Urinary bladder (tissue), 4 donors: ENCODE measurements around the gene FOXP1. TPM values are rescaled to one million over a fixed set of nuclear protein-coding genes. Genes with fewer than 3 reads are reported as not detected.

Experiments
- DNase-seq: peaks from one replicate; pipeline ENCODE4 v3.0.0-alpha.2; 2015; ENCODE audit errors: extremely low spot score
- H3K27ac ChIP-seq: one replicate; pipeline ENCODE4 v1.5.1; 2013; ENCODE audit warnings: low read depth, mild to moderate bottlenecking, moderate library complexity
- H3K36me3 ChIP-seq: one replicate; pipeline ENCODE4 v1.6.1; 2013; ENCODE audit warnings: mild to moderate bottlenecking, moderate library complexity; ENCODE audit not compliant: insufficient read depth
- H3K4me1 ChIP-seq: one replicate; pipeline ENCODE4 v1.6.1; 2013; ENCODE audit warnings: mild to moderate bottlenecking, moderate library complexity; ENCODE audit not compliant: insufficient read depth
- H3K4me3 ChIP-seq: one replicate; pipeline ENCODE4 v1.5.1; 2013; ENCODE audit warnings: low read depth, low read length
- WGBS: extraction: QIAGEN DNeasy Blood & Tissue Kit; methylation state at CpG from one replicate; pipeline ENCODE4 v1.1.7; 2013; 5-methylcytosine and 5-hydroxymethylcytosine counted together
- polyA plus RNA-seq: library from polyadenylated mRNA; stranded (reverse); fragments of 200-250 nt; gene quantifications from one replicate; pipeline ENCODE4 v1.2.3, GENCODE V29; 2013
- total RNA-seq: library from RNA; depleted of rRNA; stranded (reverse); fragments of >200 nt; gene quantifications from one replicate; pipeline ENCODE4 v1.2.3, GENCODE V29; 2014
- donor health status: healthy with polysubstance abuse.
- donor health status: healthy.

FOXP1 gene
- total and polyA plus RNA-seq, 2 donors, result 27.4 to 176 TPM

DNA sequence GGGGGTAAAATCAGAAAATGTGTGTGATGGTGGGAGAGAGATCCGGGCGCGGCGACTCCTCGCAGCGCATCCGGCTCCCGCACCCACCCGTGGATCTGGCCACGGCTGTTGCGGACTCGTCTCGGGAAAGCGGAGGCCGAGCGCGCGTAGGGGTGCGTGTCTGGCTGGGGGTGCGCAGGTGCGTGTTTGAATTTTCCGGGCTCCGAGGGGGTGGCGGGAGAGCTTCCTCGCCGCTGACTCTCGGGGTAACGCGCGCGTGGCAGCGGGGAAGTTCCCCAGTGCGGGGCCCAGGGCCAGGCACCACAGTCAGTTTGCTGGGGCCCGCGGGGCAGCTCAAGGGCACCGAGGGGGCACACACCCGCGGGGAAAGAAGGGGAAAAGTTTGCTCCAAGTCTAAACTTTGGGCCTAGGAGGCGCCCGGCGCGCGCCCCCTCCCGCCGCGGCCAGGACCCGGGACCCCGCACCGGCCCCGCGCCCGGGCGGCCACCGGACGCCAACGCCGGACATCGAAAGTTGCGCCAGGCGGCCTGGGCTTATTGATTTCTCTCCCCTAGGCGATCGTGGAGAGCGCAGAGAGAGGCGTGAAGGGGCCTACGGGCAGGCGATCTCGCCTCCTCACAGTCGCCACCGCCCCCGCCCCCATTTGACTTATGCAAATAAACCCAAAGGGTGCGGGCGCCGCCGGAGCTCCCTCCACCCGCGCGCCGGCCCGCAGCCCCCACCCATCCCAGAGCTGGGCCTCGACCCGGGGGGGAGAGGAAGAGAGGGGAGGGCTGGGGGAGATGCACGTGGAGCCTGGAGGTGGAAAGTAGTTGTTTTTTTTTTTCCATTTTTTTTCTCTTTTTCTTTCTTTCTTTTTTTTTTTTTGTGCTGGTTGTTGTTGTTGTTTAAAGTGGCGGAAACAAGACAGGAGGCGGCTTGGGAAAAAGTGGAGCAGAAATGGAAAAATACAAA lies 639 bp downstream of the FOXP1 start:
- WGBS, result under 1% methylated on average over 84 of the region's 84 CpGs
- H3K27ac ChIP-seq, result peak overlapping the region; percentile 94
- no peaks in the 10 kb centered on the region for H3K36me3 ChIP-seq
- no peak for DNase-seq
- H3K4me3 ChIP-seq, result peak overlapping the region; percentile 71
- no peaks in the 10 kb centered on the region for H3K4me1 ChIP-seq

DNA sequence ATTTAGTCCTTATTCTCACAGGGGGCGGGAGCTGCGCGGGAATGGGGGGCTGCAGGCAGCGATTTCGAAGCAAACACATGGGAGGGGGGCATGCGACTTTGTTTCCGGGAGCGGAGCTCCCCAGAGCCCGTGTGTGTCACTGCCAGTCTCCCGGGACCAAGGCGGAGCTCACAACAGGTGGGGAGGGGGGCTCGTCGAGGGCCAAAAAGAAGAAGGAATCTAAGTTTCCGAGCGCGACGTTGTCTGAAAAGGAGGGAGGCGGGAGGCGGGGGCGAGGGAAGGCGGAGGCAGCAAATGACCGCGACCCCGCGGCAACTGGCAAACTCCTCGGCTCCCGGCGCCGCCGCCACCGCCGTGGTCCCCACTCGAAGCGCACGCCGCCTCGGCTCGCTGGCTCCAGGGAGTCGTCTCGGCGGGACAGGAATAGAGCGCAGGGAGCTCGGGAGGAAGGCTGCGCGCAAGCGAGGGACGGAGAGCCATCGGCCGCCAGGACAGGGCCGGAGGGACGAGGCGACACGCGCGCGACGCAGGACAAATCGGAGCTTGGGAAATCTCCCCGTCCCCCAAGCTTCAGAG lies 1.4 kb downstream of the FOXP1 start:
- H3K36me3 ChIP-seq, result no peaks in the 10 kb centered on the region
- no peak for DNase-seq
- WGBS, result under 1% methylated on average over 59 of the region's 59 CpGs
- peak overlapping the region; percentile 71 for H3K4me3 ChIP-seq
- H3K27ac ChIP-seq, result peak overlapping the region; percentile 60
- no peaks in the 10 kb centered on the region for H3K4me1 ChIP-seq

GRCh38 chr3:71581457-71582035 lies 2.0 kb downstream of the FOXP1 start:
- Histone ChIP-seq H3K36me3 (no peaks in the 10 kb centered on the region), H3K4me3 (peak overlapping the region; percentile 71), H3K4me1 (no peaks in the 10 kb centered on the region), H3K27ac (peak overlapping the region; percentile 15)
- under 1% methylated on average over 53 of the region's 53 CpGs for WGBS
- no peak for DNase-seq

- Histone ChIP-seq H3K4me3 (peak overlapping the region; percentile 71), H3K36me3 (no peaks in the 10 kb centered on the region), H3K4me1 (no peaks in the 10 kb centered on the region), H3K27ac (peak overlapping the region; percentile 15)
- DNase-seq, result no peak
- WGBS, result 29% methylated on average over 17 of the region's 17 CpGs
Measured at GRCh38 chr3:71580636-71581456, 2.7 kb downstream of the FOXP1 start.

GRCh38 chr3:71579935-71580406 lies 3.6 kb downstream of the FOXP1 start:
- Histone ChIP-seq H3K27ac (no peak overlapping the region), H3K4me3 (no peak overlapping the region), H3K36me3 (no peaks in the 10 kb centered on the region), H3K4me1 (no peaks in the 10 kb centered on the region)
- DNase-seq, result no peak
- WGBS, result 52% methylated on average over 4 of the region's 4 CpGs

- no peak overlapping the region for H3K4me3 ChIP-seq
- DNase-seq, result no peak
- H3K36me3 ChIP-seq, result no peaks in the 10 kb centered on the region
- H3K4me1 ChIP-seq, result no peaks in the 10 kb centered on the region
- WGBS, result 51% methylated on average over 7 of the region's 7 CpGs
- H3K27ac ChIP-seq, result no peak overlapping the region
Measured at GRCh38 chr3:71579326-71579934, 4.1 kb downstream of the FOXP1 start.

DNA sequence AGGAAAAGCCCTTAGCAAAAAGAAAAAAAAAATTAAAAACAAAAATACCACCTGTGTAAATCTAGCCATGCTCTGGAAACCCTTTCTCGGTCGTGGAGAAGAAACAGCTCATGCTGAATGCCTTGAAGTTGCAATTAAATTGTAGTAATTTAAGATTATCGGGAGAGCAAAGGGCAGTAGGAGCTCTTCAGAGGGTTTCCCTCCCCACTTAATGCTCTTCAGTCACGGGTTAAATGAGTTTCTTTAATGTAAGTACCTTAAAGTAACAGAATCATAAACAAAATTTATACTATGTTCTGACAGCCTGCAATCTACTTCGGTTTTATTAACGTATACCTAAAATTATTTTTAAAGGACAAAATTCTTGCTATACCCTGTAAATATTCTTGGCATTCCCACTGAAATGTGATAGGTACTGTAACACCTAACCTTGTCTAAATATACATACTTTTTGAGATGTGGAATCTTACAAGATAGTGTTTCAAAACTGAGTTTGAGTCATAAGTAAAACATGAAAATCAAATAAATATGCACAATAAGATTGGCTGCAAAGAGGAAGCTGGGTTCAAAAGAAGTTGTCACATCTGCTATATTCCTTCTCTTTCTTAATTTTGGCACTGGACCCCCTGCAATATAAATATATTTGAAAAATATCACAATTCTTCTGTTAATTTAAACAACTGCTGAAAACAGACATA lies 5.3 kb downstream of the FOXP1 start:
- Histone ChIP-seq H3K36me3 (no peaks in the 10 kb centered on the region), H3K4me3 (no peak overlapping the region), H3K27ac (no peak overlapping the region), H3K4me1 (no peaks in the 10 kb centered on the region)
- WGBS, result 53% methylated on average over 6 of the region's 6 CpGs
- no peak for DNase-seq

GRCh38 chr3:71577011-71577410 lies 6.5 kb downstream of the FOXP1 start:
- Histone ChIP-seq H3K4me1 (no peaks in the 10 kb centered on the region), H3K4me3 (no peak overlapping the region), H3K36me3 (no peaks in the 10 kb centered on the region), H3K27ac (no peak overlapping the region)
- DNase-seq, result no peak
- 64% methylated on average over 5 of the region's 5 CpGs for WGBS

DNA sequence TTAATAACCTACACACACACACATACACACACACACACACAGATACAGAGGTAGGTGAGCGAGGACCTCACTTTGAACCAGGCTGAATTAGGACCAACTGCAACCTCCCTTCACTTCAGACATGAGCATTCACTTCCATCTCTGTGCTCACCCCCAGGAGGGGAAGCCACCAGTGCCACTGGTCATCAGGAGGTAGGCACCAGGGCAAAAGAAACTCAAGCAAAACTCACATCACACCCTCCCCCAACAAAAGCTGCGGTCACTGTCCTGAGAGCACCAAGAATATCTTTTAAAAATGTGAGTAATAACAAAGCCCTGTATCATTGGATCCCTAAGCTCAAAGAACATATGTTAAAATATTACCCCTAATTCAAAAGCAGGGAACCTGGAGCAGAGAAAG lies 8.1 kb downstream of the FOXP1 start:
- H3K36me3 ChIP-seq, result no peaks in the 10 kb centered on the region
- H3K27ac ChIP-seq, result no peak overlapping the region
- no peaks in the 10 kb centered on the region for H3K4me1 ChIP-seq
- DNase-seq, result no peak
- no peak overlapping the region for H3K4me3 ChIP-seq
- WGBS, result 96% methylated on average over 2 of the region's 2 CpGs

DNA sequence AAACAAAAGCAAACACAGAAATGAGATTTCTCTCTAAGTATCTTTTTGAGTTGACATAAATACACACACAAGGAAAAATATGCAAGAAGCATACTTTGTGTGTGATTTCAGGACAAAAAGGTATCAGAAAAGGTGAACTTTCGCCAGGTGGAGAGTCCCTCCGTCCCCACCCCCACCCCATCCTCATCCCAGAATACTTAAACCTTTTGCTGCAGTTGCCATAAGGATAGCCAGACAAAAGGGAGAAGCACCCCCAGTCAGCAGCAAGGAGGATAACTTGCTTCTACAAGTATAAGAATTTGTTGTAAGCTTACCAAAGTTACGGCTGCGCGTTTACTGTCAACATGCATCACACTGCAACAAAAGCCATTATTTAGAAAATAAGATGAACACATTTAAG lies 10.3 kb downstream of the FOXP1 start:
- Histone ChIP-seq H3K27ac (no peak overlapping the region), H3K4me1 (no peaks in the 10 kb centered on the region), H3K36me3 (no peaks in the 10 kb centered on the region), H3K4me3 (no peak overlapping the region)
- no peak for DNase-seq
- 90% methylated on average over 5 of the region's 5 CpGs for WGBS

- Histone ChIP-seq H3K4me1 (no peaks in the 10 kb centered on the region), H3K27ac (no peak overlapping the region), H3K4me3 (no peak overlapping the region), H3K36me3 (no peaks in the 10 kb centered on the region)
- no peak for DNase-seq
- WGBS, result 86% methylated on average over 3 of the region's 3 CpGs
Measured at GRCh38 chr3:71570546-71570945, 13.0 kb downstream of the FOXP1 start.

GRCh38 chr3:71568207-71568606 lies 15.3 kb downstream of the FOXP1 start:
- Histone ChIP-seq H3K36me3 (no peaks in the 10 kb centered on the region), H3K4me3 (no peak overlapping the region), H3K4me1 (no peaks in the 10 kb centered on the region), H3K27ac (no peak overlapping the region)
- no peak for DNase-seq
